Measurements from ENCODE around the gene KDF1.

DNA sequence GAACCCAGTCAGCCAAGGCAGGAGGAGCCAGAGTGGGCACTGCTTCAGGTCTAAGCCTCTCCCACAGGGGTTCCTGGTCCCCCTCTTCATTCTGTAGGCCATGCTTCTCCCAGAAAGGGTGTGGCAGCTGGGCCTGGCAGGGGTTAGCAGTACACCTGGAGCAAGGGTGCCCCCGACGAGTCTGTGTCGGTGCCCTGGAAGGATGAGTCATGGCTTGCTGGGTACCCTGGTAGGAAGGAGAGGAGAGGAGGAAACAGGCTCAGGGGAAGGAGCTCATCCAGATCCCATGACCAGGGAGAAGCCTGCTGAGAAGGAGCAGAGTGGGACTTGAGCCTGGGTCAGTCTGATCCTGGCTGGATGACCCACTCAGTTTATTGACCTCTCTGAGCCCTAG is 10.3 kb downstream of the KDF1 start:
- TF ChIP-seq ELF4 (IDR thresholded peaks at IDR 0.05), result no peak
- no peak for TF ChIP-seq HDGF (IDR thresholded peaks at IDR 0.05; ENCODE audit: borderline replicate concordance)
- TF ChIP-seq SP1 (IDR thresholded peaks at IDR 0.05), result no peak
- no peak for TF ChIP-seq ZNF384 (IDR thresholded peaks at IDR 0.05)
- no peak for TF ChIP-seq FOXA1 (IDR thresholded peaks at IDR 0.05)
- TF ChIP-seq, protein P1, sequence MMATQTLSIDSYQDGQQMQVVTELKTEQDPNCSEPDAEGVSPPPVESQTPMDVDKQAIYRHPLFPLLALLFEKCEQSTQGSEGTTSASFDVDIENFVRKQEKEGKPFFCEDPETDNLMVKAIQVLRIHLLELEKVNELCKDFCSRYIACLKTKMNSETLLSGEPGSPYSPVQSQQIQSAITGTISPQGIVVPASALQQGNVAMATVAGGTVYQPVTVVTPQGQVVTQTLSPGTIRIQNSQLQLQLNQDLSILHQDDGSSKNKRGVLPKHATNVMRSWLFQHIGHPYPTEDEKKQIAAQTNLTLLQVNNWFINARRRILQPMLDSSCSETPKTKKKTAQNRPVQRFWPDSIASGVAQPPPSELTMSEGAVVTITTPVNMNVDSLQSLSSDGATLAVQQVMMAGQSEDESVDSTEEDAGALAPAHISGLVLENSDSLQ (IDR thresholded peaks at IDR 0.05), result no peak
- TF ChIP-seq FOXM1 (IDR thresholded peaks at IDR 0.05; ENCODE audit: borderline replicate concordance), result no peak
- TF ChIP-seq BHLHE40 (IDR thresholded peaks at IDR 0.05; ENCODE audit: borderline replicate concordance), result no peak
- no peak for TF ChIP-seq ARNT (IDR thresholded peaks at IDR 0.05)
- TF ChIP-seq FOXK2 (IDR thresholded peaks at IDR 0.05), result no peak

All from HEK293T (cell line).